Neural cell (in vitro differentiated cells): Measurements from ENCODE around the gene IL15RA. TPM values are rescaled to one million over a fixed set of nuclear protein-coding genes. Genes with fewer than 3 reads are reported as not detected.
"Not testable (repeated sequence)": the region's sequence is repeated elsewhere in the genome, so short reads cannot be mapped to it uniquely, and the experiment has no call there.

Experiments
- H2AFZ ChIP-seq: fragments of 200-600, 300-800 bp; sonication (generic), shearing (Covaris generic); 2 replicates; pipeline ENCODE4 v1.6.0; 2014; ENCODE audit warnings: low read depth, mild to moderate bottlenecking, antibody characterized with exemption, low read length, moderate library complexity
- H3F3A ChIP-seq: fragments of 200-600 bp; shearing (Covaris generic); 2 replicates; pipeline ENCODE4 v1.6.1; 2016; ENCODE audit warnings: mild to moderate bottlenecking, moderate library complexity, mixed read lengths, antibody characterized with exemption, low read length; ENCODE audit not compliant: insufficient read depth, poor library complexity, severe bottlenecking
- H3K27ac ChIP-seq: fragments of 200-600, 300-800 bp; sonication (generic), shearing (Covaris generic); 2 replicates; pipeline ENCODE4 v1.5.1; 2014; ENCODE audit warnings: mild to moderate bottlenecking, low read length, moderate library complexity
- H3K27me3 ChIP-seq: fragments of 300-800, 200-600 bp; sonication (generic), shearing (Covaris generic); 2 replicates; pipeline ENCODE4 v1.6.0; 2014; ENCODE audit warnings: mild to moderate bottlenecking, low read depth, low read length, moderate library complexity; ENCODE audit not compliant: insufficient read depth
- H3K36me3 ChIP-seq: fragments of 300-800, 200-600 bp; sonication (generic), shearing (Covaris generic); 2 replicates; pipeline ENCODE4 v1.5.1; 2014; ENCODE audit warnings: mild to moderate bottlenecking, antibody characterized with exemption, low read length, moderate library complexity; ENCODE audit not compliant: insufficient read depth
- H3K4me2 ChIP-seq: fragments of 300-800, 200-600 bp; sonication (generic), shearing (Covaris generic); 2 replicates; pipeline ENCODE4 v1.6.0; 2014; ENCODE audit warnings: mild to moderate bottlenecking, low read length
- H3K4me3 ChIP-seq: fragments of 300-800, 200-600 bp; sonication (generic), shearing (Covaris generic); 2 replicates; pipeline ENCODE4 v1.5.1; 2014; ENCODE audit warnings: mild to moderate bottlenecking, low read length, moderate library complexity
- H3K79me2 ChIP-seq: fragments of 200-600 bp; shearing (Covaris generic); replicated peaks from 2 replicates; pipeline ENCODE4 v1.6.0; 2014; ENCODE audit warnings: mild to moderate bottlenecking, low read length, moderate library complexity; ENCODE audit not compliant: insufficient read depth
- H3K9ac ChIP-seq: fragments of 300-800, 200-600 bp; sonication (generic), shearing (Covaris generic); 2 replicates; pipeline ENCODE4 v1.6.1; 2016; ENCODE audit warnings: mild to moderate bottlenecking, low read length, mixed read lengths
- H3K9me2 ChIP-seq: fragments of 200-600 bp; shearing (Covaris generic); 2 replicates; pipeline ENCODE4 v1.6.1; 2016; ENCODE audit warnings: mild to moderate bottlenecking, low read length, mixed read lengths; ENCODE audit not compliant: insufficient read depth
- H3K9me3 ChIP-seq: fragments of 200-600, 300-800 bp; sonication (generic), shearing (Covaris generic); 2 replicates; pipeline ENCODE4 v1.6.1; 2016; ENCODE audit warnings: mild to moderate bottlenecking, mixed run types, low read length, moderate library complexity, mixed read lengths
- H4K20me1 ChIP-seq: fragments of 200-600 bp; shearing (Covaris generic); 2 replicates; pipeline ENCODE4 v1.6.1; 2016; ENCODE audit warnings: mild to moderate bottlenecking, mixed run types; ENCODE audit not compliant: insufficient read depth
- CTCF ChIP-seq: fragments of 450-650 bp; IDR thresholded peaks from 2 replicates; pipeline ENCODE4 v1.5.1; 2014; ENCODE audit warnings: antibody characterized with exemption, mild to moderate bottlenecking, moderate library complexity; ENCODE audit not compliant: poor library complexity, severe bottlenecking
- EP300 ChIP-seq: fragments of 450-650 bp; conservative IDR thresholded peaks from 2 replicates; pipeline ENCODE4 v1.6.1; 2014; ENCODE audit warnings: antibody characterized with exemption, mild to moderate bottlenecking, moderate library complexity; ENCODE audit not compliant: poor library complexity, severe bottlenecking
- EZH2 ChIP-seq: fragments of 200-600, 300-800 bp; shearing (Covaris generic), sonication (generic); IDR thresholded peaks from 2 replicates; pipeline ENCODE4 v1.6.1; 2014; ENCODE audit warnings: antibody characterized with exemption, low read length, borderline replicate concordance, mild to moderate bottlenecking; ENCODE audit not compliant: insufficient read depth, poor library complexity, severe bottlenecking
- MXI1 ChIP-seq: fragments of 450-650 bp; conservative IDR thresholded peaks from 2 replicates; pipeline ENCODE4 v1.6.1; 2014; ENCODE audit warnings: antibody characterized with exemption, mild to moderate bottlenecking; ENCODE audit not compliant: poor library complexity, severe bottlenecking
- POLR2AphosphoS5 ChIP-seq: IDR thresholded peaks from 2 replicates; pipeline ENCODE4 v1.6.1; 2012
- RAD21 ChIP-seq: fragments of 450-650 bp; conservative IDR thresholded peaks from 2 replicates; pipeline ENCODE4 v1.6.1; 2014; ENCODE audit warnings: antibody characterized with exemption, mild to moderate bottlenecking, moderate library complexity
- REST ChIP-seq: IDR thresholded peaks from 2 replicates; pipeline ENCODE4 v1.6.1; 2012; ENCODE audit warnings: borderline replicate concordance
- SMC3 ChIP-seq: fragments of 450-650 bp; conservative IDR thresholded peaks from 2 replicates; pipeline ENCODE4 v1.6.1; 2014; ENCODE audit warnings: antibody characterized with exemption, mild to moderate bottlenecking, moderate library complexity; ENCODE audit not compliant: poor library complexity
- TAF1 ChIP-seq: IDR thresholded peaks from 2 replicates; pipeline ENCODE4 v1.6.1; 2012; ENCODE audit warnings: low read depth
- polyA plus RNA-seq: library from polyadenylated mRNA; depleted of rRNA; stranded (reverse); fragments of >200 nt; gene quantifications from 2 replicates; pipeline ENCODE4 v1.2.3, GENCODE V29; 2014

Gene IL15RA
- polyA plus RNA-seq, 1 donor from 2014 or later: not detected

- no peaks in the 10 kb centered on the region for H3K9me2 ChIP-seq
- no peak overlapping the region for H3K9ac ChIP-seq
- no peak overlapping the region for H3K27ac ChIP-seq
- no peak overlapping the region for H3K4me2 ChIP-seq
- H3K4me3 ChIP-seq: no peak overlapping the region
- no peak overlapping the region for H2AFZ ChIP-seq
- no peaks in the 10 kb centered on the region for H3K79me2 ChIP-seq
- H3K27me3 ChIP-seq: no peaks in the 10 kb centered on the region
- no peaks in the 10 kb centered on the region for H3K36me3 ChIP-seq
- no peaks in the 10 kb centered on the region for H4K20me1 ChIP-seq
- no peaks in the 10 kb centered on the region for H3K9me3 ChIP-seq
- no peaks in the 10 kb centered on the region for H3F3A ChIP-seq
- TF ChIP-seq CTCF (no peak), RAD21 (no peak), TAF1 (no peak), POLR2AphosphoS5 (no peak), REST (no peak), SMC3 (no peak), EZH2 (no peak), MXI1 (no peak), EP300 (no peak)
These were observed 13.8 kb downstream of the IL15RA start for GRCh38 chr10:5963591-5963990.

- H3K79me2 ChIP-seq: no peaks in the 10 kb centered on the region
- TF ChIP-seq RAD21 (no peak), POLR2AphosphoS5 (no peak), CTCF (no peak), MXI1 (no peak), EZH2 (no peak), TAF1 (no peak), SMC3 (no peak), REST (no peak)
- no peak overlapping the region for H2AFZ ChIP-seq
- no peaks in the 10 kb centered on the region for H3K27me3 ChIP-seq
- no peak overlapping the region for H3K4me2 ChIP-seq
- H3K9me3 ChIP-seq: no peaks in the 10 kb centered on the region
- H4K20me1 ChIP-seq: no peaks in the 10 kb centered on the region
- no peak overlapping the region for H3K9ac ChIP-seq
- H3K36me3 ChIP-seq: no peaks in the 10 kb centered on the region
- no peak overlapping the region for H3K4me3 ChIP-seq
- no peak overlapping the region for H3K27ac ChIP-seq
- H3K9me2 ChIP-seq: no peaks in the 10 kb centered on the region
- H3F3A ChIP-seq: no peaks in the 10 kb centered on the region
These were observed 14.3 kb downstream of the IL15RA start for GRCh38 chr10:5963071-5963470.

GRCh38 chr10:5962358-5962940 is 14.9 kb downstream of the IL15RA start:
- H3K36me3 ChIP-seq, H3K9me2 ChIP-seq, H2AFZ ChIP-seq, H3K27me3 ChIP-seq, H3K79me2 ChIP-seq, H3K4me2 ChIP-seq, H3K27ac ChIP-seq, H3K4me3 ChIP-seq, H3F3A ChIP-seq, H3K9ac ChIP-seq, H4K20me1 ChIP-seq, H3K9me3 ChIP-seq: not testable (repeated sequence)
